RWPE2 (cell line): ENCODE measurements around the gene JAM2.

Experiments used
- ATAC-seq: fragments of 200-7000 bp; cut with Tn5 transposase; 3 replicates; pipeline ENCODE4 v1.9.1; 2021; ENCODE audit warnings: low read depth
- DNase-seq: peaks from one replicate; pipeline ENCODE4 v3.0.0-alpha.2; 2020; ENCODE audit warnings: low spot score
- H3K27ac ChIP-seq: fragments of 450-650 bp; 2 replicates; pipeline ENCODE4 v1.5.1; 2017; ENCODE audit warnings: mild to moderate bottlenecking; ENCODE audit not compliant: poor library complexity, severe bottlenecking
- H3K27me3 ChIP-seq: fragments of 250-450 bp; sonication (Bioruptor Pico); 2 replicates; pipeline ENCODE4 v1.5.1; 2021; ENCODE audit warnings: mild to moderate bottlenecking, moderate library complexity; ENCODE audit not compliant: insufficient read depth, poor library complexity, severe bottlenecking
- H3K36me3 ChIP-seq: fragments of 250-450 bp; sonication (Bioruptor Pico); 2 replicates; pipeline ENCODE4 v1.5.1; 2020; ENCODE audit warnings: low read depth, mild to moderate bottlenecking, moderate library complexity
- H3K4me1 ChIP-seq: fragments of 250-450 bp; sonication (Bioruptor Pico); 2 replicates; pipeline ENCODE4 v1.5.1; 2021; ENCODE audit warnings: mild to moderate bottlenecking, moderate library complexity; ENCODE audit not compliant: insufficient read depth, poor library complexity, severe bottlenecking
- H3K4me3 ChIP-seq: fragments of 250-450 bp; sonication (Bioruptor Pico); 2 replicates; pipeline ENCODE4 v1.5.1; 2021; ENCODE audit warnings: mild to moderate bottlenecking, moderate library complexity; ENCODE audit not compliant: severe bottlenecking
- H3K9me3 ChIP-seq: fragments of 250-450 bp; sonication (Bioruptor Pico); 2 replicates; pipeline ENCODE4 v1.5.1; 2021; ENCODE audit warnings: mild to moderate bottlenecking, moderate library complexity; ENCODE audit not compliant: severe bottlenecking
- CTCF ChIP-seq: fragments of 450-650 bp; IDR thresholded peaks from one replicate; pipeline ENCODE4 v1.5.1; 2017; ENCODE audit warnings: mild to moderate bottlenecking, moderate library complexity; ENCODE audit not compliant: poor library complexity, severe bottlenecking

JAM2 gene

GRCh38 chr21:25638660-25639550, at the start of gene JAM2:
JAM2 (plus strand) TSS chr21:25639258; CDS start chr21:25639822, 564 bp downstream.
- no peak within 1 kb of the TSS for H3K27ac ChIP-seq

GRCh38 chr21:25589887-25590286, 49.2 kb upstream of the JAM2 start:
- no peak overlapping the region for H3K27ac ChIP-seq
- no peak for TF ChIP-seq CTCF
- DNase-seq (no peak), ATAC-seq (no peak)
- H3K4me1 ChIP-seq = no peaks in the 10 kb centered on the region
- no peaks in the 10 kb centered on the region for H3K9me3 ChIP-seq
- peaks cover 81% of the 10 kb centered on the region for H3K36me3 ChIP-seq
- H3K4me3 ChIP-seq = no peak overlapping the region
- no peaks in the 10 kb centered on the region for H3K27me3 ChIP-seq

More at GRCh38 chr21:25638660-25639550, at the start of gene JAM2:
- DNase-seq (no peak), ATAC-seq (peak; percentile 52; the same call in 1 of the 3 replicates)
- no peak for TF ChIP-seq CTCF
- Histone ChIP-seq H3K9me3 (no peaks in the 10 kb centered on the region), H3K4me1 (no peaks in the 10 kb centered on the region), H3K4me3 (peak within 1 kb of the TSS; percentile 30), H3K27me3 (peaks cover 39% of the 10 kb centered on the region), H3K36me3 (no peaks in the 10 kb centered on the region)

- Histone ChIP-seq H3K4me1 (peaks cover 5% of the 10 kb centered on the region), H3K4me3 (peak within 1 kb of the TSS; percentile 96)
- peak; percentile 95 for ATAC-seq
Measured at GRCh38 chr21:25607151-25608043, 31.7 kb upstream of the JAM2 start, which contains the start of gene MRPL39. MRPL39 (minus strand) TSS chr21:25607481; CDS start chr21:25607475, 6 bp downstream.

GRCh38 chr21:25608044-25608737, 30.9 kb upstream of the JAM2 start:
- H3K36me3 ChIP-seq = peaks cover 33% of the 10 kb centered on the region
- peak; percentile 82 for TF ChIP-seq CTCF
- peak overlapping the region; percentile 96 for H3K4me3 ChIP-seq
- H3K4me1 ChIP-seq = peaks cover 5% of the 10 kb centered on the region
- peak; percentile 62 for DNase-seq
- no peak overlapping the region for H3K27ac ChIP-seq
- no peaks in the 10 kb centered on the region for H3K9me3 ChIP-seq
- peak; percentile 83 for ATAC-seq
- no peaks in the 10 kb centered on the region for H3K27me3 ChIP-seq

More at GRCh38 chr21:25607151-25608043, 31.7 kb upstream of the JAM2 start, which contains the start of gene MRPL39:
- Histone ChIP-seq H3K36me3 (peaks cover 41% of the 10 kb centered on the region), H3K9me3 (no peaks in the 10 kb centered on the region), H3K27ac (peak within 1 kb of the TSS; percentile 37), H3K27me3 (no peaks in the 10 kb centered on the region)
- peak; percentile 89 for DNase-seq
- no peak for TF ChIP-seq CTCF
